GM12878 (cell line): ENCODE measurements around the gene NR4A2. TPM values are rescaled to one million over a fixed set of nuclear protein-coding genes. Genes with fewer than 3 reads are reported as not detected.

Experiments
- ATAC-seq: fragments of 200-7000 bp; cut with Tn5 transposase; 3 replicates; pipeline ENCODE4 v1.9.1; 2020; ENCODE audit warnings: mild to moderate bottlenecking, moderate library complexity
- BruUV-seq: library from RNA; stranded (reverse); fragments of 400-500 nt; replicated peaks from 2 replicates; lab custom pipeline; 2021; lab: Mats Ljungman, UMichigan
- CTCF ChIA-PET: fragments of 300-600 bp; sonication (Branson Sonifier 250); formaldehyde crosslinking; extraction: SDS; loops from one replicate; lab custom pipeline; 2021; ENCODE audit warnings: inconsistent platforms; lab: Yijun Ruan, JAX
- POLR2A ChIA-PET: fragments of 350-600 bp; formaldehyde crosslinking; extraction: SDS; loops from one replicate; lab custom pipeline; 2021; ENCODE audit warnings: inconsistent platforms; lab: Charles Lee
- RAD21 ChIA-PET: fragments of 300-600 bp; sonication (Branson Sonifier 250); formaldehyde crosslinking; loops from one replicate; lab custom pipeline; 2023; ENCODE audit warnings: antibody characterized with exemption; ENCODE audit not compliant: unreplicated experiment; lab: Charles Lee
- SMC1A ChIA-PET: fragments of 300-600 bp; sonication (Branson Sonifier 250); formaldehyde crosslinking; loops from one replicate; lab custom pipeline; 2023; ENCODE audit not compliant: unreplicated experiment, uncharacterized antibody; lab: Charles Lee
- DNase-seq: peaks from one replicate; pipeline ENCODE4 v3.0.0-alpha.2; 2011; ENCODE audit warnings: low read depth, low spot score
- FAIRE-seq: peaks from 3 replicates; lab custom pipeline; 2011; peaks lifted over from hg19 to GRCh38; lab: Jason Lieb, UNC
- H2AFZ ChIP-seq: 2 replicates; pipeline ENCODE4 v1.6.0; 2011; ENCODE audit warnings: low read depth, low read length, control low read depth; ENCODE audit not compliant: control insufficient read depth
- H3K27ac ChIP-seq: 2 replicates; pipeline ENCODE4 v1.5.1; 2011; ENCODE audit warnings: control low read depth; ENCODE audit not compliant: control insufficient read depth, insufficient read depth
- H3K27me3 ChIP-seq, 2 experiments: replicated peaks in 1 of 2; 2 replicates each; pipeline versions ENCODE4 v1.6.0 to v1.6.1; 2011; ENCODE audit warnings: low read length in 1 of 2; ENCODE audit not compliant: control insufficient read depth in 2 of 2, insufficient read depth in 2 of 2
- H3K36me3 ChIP-seq, 2 experiments: 2 replicates each; pipeline ENCODE4 v1.5.1; 2011; ENCODE audit warnings: low read length in 1 of 2; ENCODE audit not compliant: control insufficient read depth in 2 of 2, insufficient read depth in 2 of 2
- H3K4me1 ChIP-seq: 2 replicates; pipeline ENCODE4 v1.6.1; 2011; ENCODE audit warnings: mild to moderate bottlenecking, low read length, moderate library complexity, mixed read lengths; ENCODE audit not compliant: control insufficient read depth, insufficient read depth
- H3K4me2 ChIP-seq: 2 replicates; pipeline ENCODE4 v1.6.0; 2011; ENCODE audit warnings: control low read depth; ENCODE audit not compliant: control insufficient read depth, insufficient read depth
- H3K4me3 ChIP-seq: fragments of 200-600 bp; sonication (generic); 2 replicates; pipeline ENCODE4 v1.5.1; 2016
- H3K79me2 ChIP-seq: 2 replicates; pipeline ENCODE4 v1.6.0; 2011; ENCODE audit warnings: low read length; ENCODE audit not compliant: control insufficient read depth, insufficient read depth
- H3K9ac ChIP-seq: 2 replicates; pipeline ENCODE4 v1.8.0; 2011; ENCODE audit warnings: low read length, control low read depth, mixed read lengths; ENCODE audit not compliant: control insufficient read depth, insufficient read depth
- H3K9me3 ChIP-seq: replicated peaks from 3 replicates; pipeline ENCODE4 v1.5.1; 2011; ENCODE audit warnings: mild to moderate bottlenecking, low read length; ENCODE audit not compliant: control insufficient read depth, insufficient read depth
- H4K20me1 ChIP-seq: 2 replicates; pipeline ENCODE4 v1.6.0; 2011; ENCODE audit not compliant: control insufficient read depth, insufficient read depth
- BCL11A ChIP-seq: IDR thresholded peaks from 2 replicates; pipeline ENCODE4 v1.6.1; 2011; ENCODE audit warnings: low read depth, low read length
- BRCA1 ChIP-seq: IDR thresholded peaks from 2 replicates; pipeline ENCODE4 v1.6.1; 2011; ENCODE audit warnings: low read depth, low read length, improper control_type of control experiment
- ESRRA ChIP-seq: IDR thresholded peaks from 2 replicates; pipeline ENCODE4 v1.6.1; 2012; ENCODE audit warnings: mild to moderate bottlenecking, low read length, improper control_type of control experiment
- FOXM1 ChIP-seq: IDR thresholded peaks from 2 replicates; pipeline ENCODE4 v1.6.1; 2012; ENCODE audit warnings: low read depth, mild to moderate bottlenecking, inconsistent platforms, low read length, moderate library complexity
- IKZF2 ChIP-seq, 2 experiments: fragments of 450-650 bp; IDR thresholded peaks; 2 replicates each; pipeline ENCODE4 v1.6.1; 2017; ENCODE audit warnings: mild to moderate bottlenecking in 2 of 2, moderate library complexity in 2 of 2
- JUND ChIP-seq: IDR thresholded peaks from 2 replicates; pipeline ENCODE4 v1.6.1; 2012; ENCODE audit warnings: low read depth, mild to moderate bottlenecking, low read length, improper control_type of control experiment, moderate library complexity
- MTA3 ChIP-seq: IDR thresholded peaks from 2 replicates; pipeline ENCODE4 v1.6.1; 2012; ENCODE audit warnings: low read length, inconsistent platforms, borderline replicate concordance
- NR2C2 ChIP-seq: IDR thresholded peaks from 2 replicates; pipeline ENCODE4 v1.6.1; 2011; ENCODE audit warnings: borderline replicate concordance, low read depth; ENCODE audit not compliant: control insufficient read depth, insufficient read length
- POU2F2 ChIP-seq: IDR thresholded peaks from 3 replicates; pipeline ENCODE4 v1.6.1; 2011; ENCODE audit warnings: low read depth, mild to moderate bottlenecking, low read length, borderline replicate concordance
- RAD21 ChIP-seq: IDR thresholded peaks from 2 replicates; pipeline ENCODE4 v1.6.1; 2011; ENCODE audit warnings: mild to moderate bottlenecking, low read depth, low read length, moderate library complexity; ENCODE audit not compliant: insufficient read depth
- RB1 ChIP-seq: fragments of 450-650 bp; formaldehyde crosslinking; IDR thresholded peaks from 2 replicates; pipeline ENCODE4 v1.6.1; 2017; ENCODE audit warnings: mild to moderate bottlenecking, borderline replicate concordance
- RCOR1 ChIP-seq: conservative IDR thresholded peaks from 2 replicates; pipeline ENCODE4 v1.6.1; 2012; ENCODE audit warnings: low read depth, low read length, improper control_type of control experiment
- SREBF1 ChIP-seq: IDR thresholded peaks from 2 replicates; pipeline ENCODE4 v1.6.1; 2012; ENCODE audit warnings: mild to moderate bottlenecking, low read length
- whole genome bisulfite sequencing: methylation state at CpG from one replicate; pipeline ENCODE4 v1.1.6; 2016; ENCODE audit warnings: low lambda C conversion rate; ENCODE audit not compliant: insufficient replicate concordance, insufficient coverage; ENCODE audit errors: missing lambda C conversion rate; 5-methylcytosine and 5-hydroxymethylcytosine counted together
- in situ Hi-C: fragments of 300-500 bp; cut with MboI; formaldehyde crosslinking; loops from 9 replicates; pipeline ENCODE4 v1.14.3; 2018; ENCODE audit warnings: mixed read lengths
- intact Hi-C: fragments of 100-400 bp; cut with micrococcal nuclease; formaldehyde crosslinking; loops from one replicate; pipeline ENCODE4 v1.14.2; 2022; ENCODE audit not compliant: unreplicated experiment
- polyA plus RNA-seq, 11 experiments: library from polyadenylated mRNA; depleted of rRNA in 4 of 11; unstranded in 6 of 11; stranded (reverse) in 5 of 11; fragments of >200 nt; fragmentation: Nextera tagmentation in 4 of 11; fragmentation: Illumina TruSeq in 1 of 11; extraction: Ambion mirVana in 4 of 11; extraction: Trizol in 1 of 11; gene quantifications; 1 replicate in 1 of 11; 2 replicates in 10 of 11; pipeline versions ENCODE4 v1.2.1 to v1.2.3, GENCODE V29; 2011 to 2016; ENCODE audit warnings: inconsistent platforms in 2 of 11, missing spikeins in 2 of 11, low read depth in 1 of 11
- total RNA-seq, 4 experiments: library from RNA; depleted of rRNA in 3 of 4; stranded (reverse); fragments of >200 nt in 3 of 4; fragmentation: Illumina TruSeq in 1 of 4; extraction: Trizol in 1 of 4; gene quantifications; 2 replicates each; pipeline versions ENCODE4 v1.2.1 to v1.2.3, GENCODE V29; 2013 to 2021
- TF ChIP-seq, protein P1 (sequence below): fragments of 450-650 bp; conservative IDR thresholded peaks from 2 replicates; pipeline ENCODE4 v1.6.1; 2017; ENCODE audit warnings: mild to moderate bottlenecking, moderate library complexity
- TF ChIP-seq, protein P2 (sequence below): fragments of 450-650 bp; IDR thresholded peaks from 2 replicates; pipeline ENCODE4 v1.6.1; 2016; ENCODE audit warnings: mild to moderate bottlenecking

NR4A2 gene
- total and polyA plus RNA-seq, 10 of the 15 experiments (the other 5 are each of a cell fraction or from before 2014, with no cell fraction given), result 0.15 to 3.4 (median 0.58) TPM

DNA sequence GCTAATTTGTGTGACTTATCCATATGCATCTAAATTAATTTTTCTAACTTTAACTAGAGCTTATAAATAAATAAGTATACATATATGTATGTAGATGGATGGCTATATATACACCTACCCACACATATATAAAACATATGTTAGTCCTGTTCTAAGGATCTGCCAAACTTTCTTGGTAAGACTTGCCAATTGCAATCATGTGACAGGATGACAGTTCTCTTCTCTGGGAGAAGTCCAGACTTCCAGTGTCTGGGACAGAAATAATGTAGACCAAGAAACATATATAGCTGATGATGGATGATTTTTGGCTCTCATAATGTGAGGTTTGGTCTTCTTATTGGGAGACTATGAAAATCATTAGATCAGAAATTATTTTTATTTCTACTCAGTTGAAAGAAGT lies 30.6 kb upstream of the NR4A2 start:
- ATAC-seq, result no peak
- FAIRE-seq, result no peak
- Histone ChIP-seq H4K20me1 (no peaks in the 10 kb centered on the region), H3K9ac (no peak overlapping the region), H3K4me1 (no peaks in the 10 kb centered on the region), H3K27ac (no peak overlapping the region), H3K4me2 (no peak overlapping the region), H3K79me2 (no peaks in the 10 kb centered on the region), H2AFZ (no peak overlapping the region), H3K4me3 (no peak overlapping the region), H3K9me3 (no peaks in the 10 kb centered on the region), H3K27me3 (no peaks in the 10 kb centered on the region; a peak in 1 of 4 replicates), H3K36me3 (no peaks in the 10 kb centered on the region)
- POLR2A ChIA-PET, result no interaction called here
- RAD21 ChIA-PET, result no interaction called here
- intact Hi-C loops, result no loop called here
- SMC1A ChIA-PET, result interaction anchor here (1.2 to 1.6 kb wide), 2 partner anchors 22 to 67 kb away, joined by 4 to 5 read pairs; no protein-coding TSS in a partner anchor
- BruUV-seq, result no TSS peak
- TF ChIP-seq, protein P1, sequence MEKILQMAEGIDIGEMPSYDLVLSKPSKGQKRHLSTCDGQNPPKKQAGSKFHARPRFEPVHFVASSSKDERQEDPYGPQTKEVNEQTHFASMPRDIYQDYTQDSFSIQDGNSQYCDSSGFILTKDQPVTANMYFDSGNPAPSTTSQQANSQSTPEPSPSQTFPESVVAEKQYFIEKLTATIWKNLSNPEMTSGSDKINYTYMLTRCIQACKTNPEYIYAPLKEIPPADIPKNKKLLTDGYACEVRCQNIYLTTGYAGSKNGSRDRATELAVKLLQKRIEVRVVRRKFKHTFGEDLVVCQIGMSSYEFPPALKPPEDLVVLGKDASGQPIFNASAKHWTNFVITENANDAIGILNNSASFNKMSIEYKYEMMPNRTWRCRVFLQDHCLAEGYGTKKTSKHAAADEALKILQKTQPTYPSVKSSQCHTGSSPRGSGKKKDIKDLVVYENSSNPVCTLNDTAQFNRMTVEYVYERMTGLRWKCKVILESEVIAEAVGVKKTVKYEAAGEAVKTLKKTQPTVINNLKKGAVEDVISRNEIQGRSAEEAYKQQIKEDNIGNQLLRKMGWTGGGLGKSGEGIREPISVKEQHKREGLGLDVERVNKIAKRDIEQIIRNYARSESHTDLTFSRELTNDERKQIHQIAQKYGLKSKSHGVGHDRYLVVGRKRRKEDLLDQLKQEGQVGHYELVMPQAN, result no peak
- no peak for TF ChIP-seq RB1
- in situ Hi-C loops, result no loop called here
- CTCF ChIA-PET, result interaction anchor here (0.6 to 0.8 kb wide), 2 partner anchors 14 to 226 kb away, joined by 3 to 4 read pairs; no protein-coding TSS in a partner anchor
- no peak for DNase-seq

DNA sequence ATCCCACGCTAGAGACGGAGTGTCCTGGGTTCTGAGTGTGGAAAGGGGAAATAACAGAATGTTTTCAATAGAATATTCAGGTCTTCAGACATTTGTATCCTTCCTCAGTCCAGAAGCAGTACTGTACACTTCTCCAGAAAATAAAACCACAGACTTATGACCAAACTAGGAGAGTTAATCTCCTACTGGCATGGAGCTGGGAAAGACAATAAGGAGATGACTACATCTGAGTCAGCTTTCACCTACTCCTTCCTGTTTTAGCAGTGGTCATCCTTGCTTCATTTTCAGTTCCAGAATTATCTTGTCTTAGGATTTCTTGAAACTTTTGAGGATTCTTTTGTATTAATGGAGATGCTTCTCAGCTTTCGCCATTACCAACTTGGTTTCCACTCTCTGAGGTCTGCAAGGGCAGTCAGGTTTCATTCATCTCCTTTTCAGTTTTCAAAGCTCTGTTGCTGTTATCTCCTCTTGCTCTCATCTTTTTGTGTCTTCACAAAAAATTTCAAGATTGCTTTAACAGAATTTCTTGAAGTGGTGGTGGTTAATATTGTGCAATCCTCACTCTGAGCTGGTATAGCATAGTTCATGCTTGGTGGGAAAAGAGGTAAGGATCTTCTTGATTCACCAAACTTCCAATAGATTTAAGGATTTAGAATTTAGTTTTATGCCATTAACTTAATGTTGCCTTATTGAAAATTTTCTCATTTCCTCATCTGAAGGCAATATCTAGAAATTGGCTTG lies 23.7 kb upstream of the NR4A2 start:
- no peak for ATAC-seq
- POLR2A ChIA-PET, result interaction anchor here (0.6 kb wide), 1 partner anchor 26 kb away, joined by 3 read pairs; no protein-coding TSS in a partner anchor
- TF ChIP-seq, protein P2, sequence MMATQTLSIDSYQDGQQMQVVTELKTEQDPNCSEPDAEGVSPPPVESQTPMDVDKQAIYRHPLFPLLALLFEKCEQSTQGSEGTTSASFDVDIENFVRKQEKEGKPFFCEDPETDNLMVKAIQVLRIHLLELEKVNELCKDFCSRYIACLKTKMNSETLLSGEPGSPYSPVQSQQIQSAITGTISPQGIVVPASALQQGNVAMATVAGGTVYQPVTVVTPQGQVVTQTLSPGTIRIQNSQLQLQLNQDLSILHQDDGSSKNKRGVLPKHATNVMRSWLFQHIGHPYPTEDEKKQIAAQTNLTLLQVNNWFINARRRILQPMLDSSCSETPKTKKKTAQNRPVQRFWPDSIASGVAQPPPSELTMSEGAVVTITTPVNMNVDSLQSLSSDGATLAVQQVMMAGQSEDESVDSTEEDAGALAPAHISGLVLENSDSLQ, result no peak
- TF ChIP-seq MTA3, result no peak
- TF ChIP-seq SREBF1, result no peak
- no peak for TF ChIP-seq POU2F2
- no peak for TF ChIP-seq NR2C2
- no peak for TF ChIP-seq ESRRA
- TF ChIP-seq BCL11A, result no peak
- TF ChIP-seq RAD21, result no peak
- TF ChIP-seq RCOR1, result no peak
- no peak for TF ChIP-seq FOXM1
- TF ChIP-seq BRCA1, result no peak
- TF ChIP-seq IKZF2 (IDR thresholded peaks at IDR 0.05), result no peak
- no peak for TF ChIP-seq JUND

More for the DNA sequence above, 23.7 kb upstream of the NR4A2 start:
- no peak for FAIRE-seq
- Histone ChIP-seq H3K27ac (no peak overlapping the region), H3K4me1 (no peaks in the 10 kb centered on the region), H4K20me1 (no peaks in the 10 kb centered on the region), H3K27me3 (no peaks in the 10 kb centered on the region), H2AFZ (no peak overlapping the region), H3K79me2 (no peaks in the 10 kb centered on the region), H3K9ac (no peak overlapping the region), H3K9me3 (no peaks in the 10 kb centered on the region), H3K4me3 (no peak overlapping the region), H3K4me2 (no peak overlapping the region), H3K36me3 (no peaks in the 10 kb centered on the region)
- SMC1A ChIA-PET, result interaction anchor here (0.6 to 1.3 kb wide), 5 partner anchors 10 to 297 kb away, joined by 3 read pairs; no protein-coding TSS in a partner anchor
- 90% methylated on average over 3 of the region's 3 CpGs for WGBS
- RAD21 ChIA-PET, result interaction anchor here (0.7 to 2.0 kb wide), 2 partner anchors 21 to 44 kb away, joined by 3 to 10 read pairs; no protein-coding TSS in a partner anchor
- BruUV-seq, result no TSS peak
- DNase-seq, result no peak
- CTCF ChIA-PET, result no interaction called here
- intact Hi-C loops (no loop called here), in situ Hi-C loops (no loop called here)
